K562 (cell line): ENCODE measurements around the gene RAB31. TPM values are rescaled to one million over a fixed set of nuclear protein-coding genes. Genes with fewer than 3 reads are reported as not detected.

Source experiments
- SNIP1 ChIP-seq: fragments of 450-650 bp; IDR thresholded peaks from 2 replicates; pipeline ENCODE4 v1.7.1; 2017; ENCODE audit warnings: low read depth, mild to moderate bottlenecking
- TAF15 ChIP-seq: fragments of 200-400 bp; formaldehyde crosslinking; IDR thresholded peaks from 2 replicates; pipeline ENCODE4 v1.6.1; 2017; ENCODE audit warnings: mild to moderate bottlenecking, low read depth, low read length, moderate library complexity
- ZNF12 ChIP-seq: sonication (generic); formaldehyde crosslinking; IDR thresholded peaks from 2 replicates; pipeline ENCODE4 v1.4.0; 2020; ENCODE audit warnings: mild to moderate bottlenecking, missing genetic modification reagents
- ZNF76 ChIP-seq: fragments of 250-450 bp; sonication (Bioruptor Pico); IDR thresholded peaks from 2 replicates; pipeline ENCODE4 v1.4.0; 2020; ENCODE audit warnings: mild to moderate bottlenecking, moderate library complexity, borderline replicate concordance
- polyA plus RNA-seq, 8 experiments: library from polyadenylated mRNA; depleted of rRNA in 4 of 8; stranded (reverse) in 5 of 8; unstranded in 3 of 8; fragments of >200 nt; fragmentation: Nextera tagmentation in 2 of 8; fragmentation: Illumina TruSeq in 1 of 8; extraction: Ambion mirVana in 2 of 8; extraction: Trizol in 1 of 8; gene quantifications; 2 replicates each; pipeline versions ENCODE4 v1.2.1 to v1.2.3, GENCODE V29; 2011 to 2014; ENCODE audit warnings: inconsistent platforms in 1 of 8, missing spikeins in 1 of 8
- total RNA-seq, 7 experiments: library from RNA; depleted of rRNA in 6 of 7; stranded (reverse); fragments of >200 nt in 6 of 7; fragmentation: Illumina TruSeq in 2 of 7; extraction: Trizol in 2 of 7; gene quantifications; 2 replicates each; pipeline versions ENCODE4 v1.2.1 to v1.2.3, GENCODE V29; 2011 to 2021; ENCODE audit warnings: low replicate concordance in 1 of 7
- TF ChIP-seq, protein P1 (sequence below), 2 experiments: fragments of 450-650 bp; conservative IDR thresholded peaks; 2 replicates each; pipeline ENCODE4 v1.6.1; 2017; ENCODE audit warnings: mild to moderate bottlenecking in 2 of 2, moderate library complexity in 2 of 2
- TF ChIP-seq, protein P2 (sequence below), 2 experiments: fragments of 200-800 bp in 1 of 2; sonication (Bioruptor generic) in 1 of 2; sonication (generic) in 1 of 2; formaldehyde crosslinking in 1 of 2; IDR thresholded peaks in 1 of 2; conservative IDR thresholded peaks in 1 of 2; 2 replicates each; pipeline versions ENCODE4 v1.5.0 to v1.6.1; 2016 to 2020; ENCODE audit warnings: missing compliant biosample characterization in 1 of 2, missing genetic modification characterization in 1 of 2, missing genetic modification reagents in 1 of 2
- TF ChIP-seq, protein P3 (sequence below): fragments of 450-650 bp; IDR thresholded peaks from 2 replicates; pipeline ENCODE4 v1.6.1; 2016; ENCODE audit warnings: mild to moderate bottlenecking, moderate library complexity

Gene RAB31
- total and polyA plus RNA-seq, 9 of the 15 experiments (the other 6 are each of a cell fraction or from before 2014, with no cell fraction given), result 20.7 to 70.4 (median 41.3) TPM

DNA sequence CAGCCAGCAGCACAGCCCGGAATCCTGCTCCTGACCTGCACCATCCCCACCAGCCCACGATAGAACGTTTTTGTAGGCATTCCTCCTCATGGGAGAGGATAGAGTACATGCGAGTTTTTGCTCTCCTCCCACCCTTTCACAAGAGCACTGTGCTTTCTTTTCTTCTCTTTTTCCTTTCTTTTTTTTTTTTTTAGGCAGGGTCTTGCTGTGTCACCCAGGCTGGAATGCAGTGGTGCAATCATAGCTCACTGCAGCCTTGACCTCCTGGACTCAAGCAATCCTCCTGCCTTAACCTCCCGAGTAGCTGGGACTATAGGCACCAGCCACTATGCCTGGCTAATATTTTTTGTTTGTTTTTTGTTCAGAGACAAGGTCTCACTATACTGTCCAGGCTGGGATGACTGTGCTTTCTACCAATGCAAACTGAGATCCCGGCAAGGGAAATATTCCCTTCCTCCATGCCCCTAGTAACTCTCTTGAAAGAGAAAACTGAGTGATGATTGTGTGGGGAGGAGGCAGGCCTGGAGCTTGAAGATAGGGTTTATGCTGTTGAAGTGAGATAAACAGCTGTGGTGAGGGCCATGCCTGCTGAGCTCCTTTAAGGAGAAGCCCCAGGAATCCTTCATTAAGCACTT is 95.1 kb downstream of the RAB31 start (continued):
- no peak for TF ChIP-seq TAF15
- TF ChIP-seq, protein P1, sequence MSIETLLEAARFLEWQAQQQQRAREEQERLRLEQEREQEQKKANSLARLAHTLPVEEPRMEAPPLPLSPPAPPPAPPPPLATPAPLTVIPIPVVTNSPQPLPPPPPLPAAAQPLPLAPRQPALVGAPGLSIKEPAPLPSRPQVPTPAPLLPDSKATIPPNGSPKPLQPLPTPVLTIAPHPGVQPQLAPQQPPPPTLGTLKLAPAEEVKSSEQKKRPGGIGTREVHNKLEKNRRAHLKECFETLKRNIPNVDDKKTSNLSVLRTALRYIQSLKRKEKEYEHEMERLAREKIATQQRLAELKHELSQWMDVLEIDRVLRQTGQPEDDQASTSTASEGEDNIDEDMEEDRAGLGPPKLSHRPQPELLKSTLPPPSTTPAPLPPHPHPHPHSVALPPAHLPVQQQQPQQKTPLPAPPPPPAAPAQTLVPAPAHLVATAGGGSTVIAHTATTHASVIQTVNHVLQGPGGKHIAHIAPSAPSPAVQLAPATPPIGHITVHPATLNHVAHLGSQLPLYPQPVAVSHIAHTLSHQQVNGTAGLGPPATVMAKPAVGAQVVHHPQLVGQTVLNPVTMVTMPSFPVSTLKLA (conservative IDR thresholded peaks at IDR 0.05), result peak; percentile 68 to 86; a peak in 3 of 4 replicates
- TF ChIP-seq, protein P2, sequence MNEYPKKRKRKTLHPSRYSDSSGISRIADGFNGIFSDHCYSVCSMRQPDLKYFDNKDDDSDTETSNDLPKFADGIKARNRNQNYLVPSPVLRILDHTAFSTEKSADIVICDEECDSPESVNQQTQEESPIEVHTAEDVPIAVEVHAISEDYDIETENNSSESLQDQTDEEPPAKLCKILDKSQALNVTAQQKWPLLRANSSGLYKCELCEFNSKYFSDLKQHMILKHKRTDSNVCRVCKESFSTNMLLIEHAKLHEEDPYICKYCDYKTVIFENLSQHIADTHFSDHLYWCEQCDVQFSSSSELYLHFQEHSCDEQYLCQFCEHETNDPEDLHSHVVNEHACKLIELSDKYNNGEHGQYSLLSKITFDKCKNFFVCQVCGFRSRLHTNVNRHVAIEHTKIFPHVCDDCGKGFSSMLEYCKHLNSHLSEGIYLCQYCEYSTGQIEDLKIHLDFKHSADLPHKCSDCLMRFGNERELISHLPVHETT (CRISPR knock-in tag; conservative IDR thresholded peaks at IDR 0.05 in 1 of 2, IDR thresholded peaks at IDR 0.05 in 1 of 2), result peak in 1 of 2 experiments; percentile 95; a peak in 2 of 4 replicates
- TF ChIP-seq, protein P3, sequence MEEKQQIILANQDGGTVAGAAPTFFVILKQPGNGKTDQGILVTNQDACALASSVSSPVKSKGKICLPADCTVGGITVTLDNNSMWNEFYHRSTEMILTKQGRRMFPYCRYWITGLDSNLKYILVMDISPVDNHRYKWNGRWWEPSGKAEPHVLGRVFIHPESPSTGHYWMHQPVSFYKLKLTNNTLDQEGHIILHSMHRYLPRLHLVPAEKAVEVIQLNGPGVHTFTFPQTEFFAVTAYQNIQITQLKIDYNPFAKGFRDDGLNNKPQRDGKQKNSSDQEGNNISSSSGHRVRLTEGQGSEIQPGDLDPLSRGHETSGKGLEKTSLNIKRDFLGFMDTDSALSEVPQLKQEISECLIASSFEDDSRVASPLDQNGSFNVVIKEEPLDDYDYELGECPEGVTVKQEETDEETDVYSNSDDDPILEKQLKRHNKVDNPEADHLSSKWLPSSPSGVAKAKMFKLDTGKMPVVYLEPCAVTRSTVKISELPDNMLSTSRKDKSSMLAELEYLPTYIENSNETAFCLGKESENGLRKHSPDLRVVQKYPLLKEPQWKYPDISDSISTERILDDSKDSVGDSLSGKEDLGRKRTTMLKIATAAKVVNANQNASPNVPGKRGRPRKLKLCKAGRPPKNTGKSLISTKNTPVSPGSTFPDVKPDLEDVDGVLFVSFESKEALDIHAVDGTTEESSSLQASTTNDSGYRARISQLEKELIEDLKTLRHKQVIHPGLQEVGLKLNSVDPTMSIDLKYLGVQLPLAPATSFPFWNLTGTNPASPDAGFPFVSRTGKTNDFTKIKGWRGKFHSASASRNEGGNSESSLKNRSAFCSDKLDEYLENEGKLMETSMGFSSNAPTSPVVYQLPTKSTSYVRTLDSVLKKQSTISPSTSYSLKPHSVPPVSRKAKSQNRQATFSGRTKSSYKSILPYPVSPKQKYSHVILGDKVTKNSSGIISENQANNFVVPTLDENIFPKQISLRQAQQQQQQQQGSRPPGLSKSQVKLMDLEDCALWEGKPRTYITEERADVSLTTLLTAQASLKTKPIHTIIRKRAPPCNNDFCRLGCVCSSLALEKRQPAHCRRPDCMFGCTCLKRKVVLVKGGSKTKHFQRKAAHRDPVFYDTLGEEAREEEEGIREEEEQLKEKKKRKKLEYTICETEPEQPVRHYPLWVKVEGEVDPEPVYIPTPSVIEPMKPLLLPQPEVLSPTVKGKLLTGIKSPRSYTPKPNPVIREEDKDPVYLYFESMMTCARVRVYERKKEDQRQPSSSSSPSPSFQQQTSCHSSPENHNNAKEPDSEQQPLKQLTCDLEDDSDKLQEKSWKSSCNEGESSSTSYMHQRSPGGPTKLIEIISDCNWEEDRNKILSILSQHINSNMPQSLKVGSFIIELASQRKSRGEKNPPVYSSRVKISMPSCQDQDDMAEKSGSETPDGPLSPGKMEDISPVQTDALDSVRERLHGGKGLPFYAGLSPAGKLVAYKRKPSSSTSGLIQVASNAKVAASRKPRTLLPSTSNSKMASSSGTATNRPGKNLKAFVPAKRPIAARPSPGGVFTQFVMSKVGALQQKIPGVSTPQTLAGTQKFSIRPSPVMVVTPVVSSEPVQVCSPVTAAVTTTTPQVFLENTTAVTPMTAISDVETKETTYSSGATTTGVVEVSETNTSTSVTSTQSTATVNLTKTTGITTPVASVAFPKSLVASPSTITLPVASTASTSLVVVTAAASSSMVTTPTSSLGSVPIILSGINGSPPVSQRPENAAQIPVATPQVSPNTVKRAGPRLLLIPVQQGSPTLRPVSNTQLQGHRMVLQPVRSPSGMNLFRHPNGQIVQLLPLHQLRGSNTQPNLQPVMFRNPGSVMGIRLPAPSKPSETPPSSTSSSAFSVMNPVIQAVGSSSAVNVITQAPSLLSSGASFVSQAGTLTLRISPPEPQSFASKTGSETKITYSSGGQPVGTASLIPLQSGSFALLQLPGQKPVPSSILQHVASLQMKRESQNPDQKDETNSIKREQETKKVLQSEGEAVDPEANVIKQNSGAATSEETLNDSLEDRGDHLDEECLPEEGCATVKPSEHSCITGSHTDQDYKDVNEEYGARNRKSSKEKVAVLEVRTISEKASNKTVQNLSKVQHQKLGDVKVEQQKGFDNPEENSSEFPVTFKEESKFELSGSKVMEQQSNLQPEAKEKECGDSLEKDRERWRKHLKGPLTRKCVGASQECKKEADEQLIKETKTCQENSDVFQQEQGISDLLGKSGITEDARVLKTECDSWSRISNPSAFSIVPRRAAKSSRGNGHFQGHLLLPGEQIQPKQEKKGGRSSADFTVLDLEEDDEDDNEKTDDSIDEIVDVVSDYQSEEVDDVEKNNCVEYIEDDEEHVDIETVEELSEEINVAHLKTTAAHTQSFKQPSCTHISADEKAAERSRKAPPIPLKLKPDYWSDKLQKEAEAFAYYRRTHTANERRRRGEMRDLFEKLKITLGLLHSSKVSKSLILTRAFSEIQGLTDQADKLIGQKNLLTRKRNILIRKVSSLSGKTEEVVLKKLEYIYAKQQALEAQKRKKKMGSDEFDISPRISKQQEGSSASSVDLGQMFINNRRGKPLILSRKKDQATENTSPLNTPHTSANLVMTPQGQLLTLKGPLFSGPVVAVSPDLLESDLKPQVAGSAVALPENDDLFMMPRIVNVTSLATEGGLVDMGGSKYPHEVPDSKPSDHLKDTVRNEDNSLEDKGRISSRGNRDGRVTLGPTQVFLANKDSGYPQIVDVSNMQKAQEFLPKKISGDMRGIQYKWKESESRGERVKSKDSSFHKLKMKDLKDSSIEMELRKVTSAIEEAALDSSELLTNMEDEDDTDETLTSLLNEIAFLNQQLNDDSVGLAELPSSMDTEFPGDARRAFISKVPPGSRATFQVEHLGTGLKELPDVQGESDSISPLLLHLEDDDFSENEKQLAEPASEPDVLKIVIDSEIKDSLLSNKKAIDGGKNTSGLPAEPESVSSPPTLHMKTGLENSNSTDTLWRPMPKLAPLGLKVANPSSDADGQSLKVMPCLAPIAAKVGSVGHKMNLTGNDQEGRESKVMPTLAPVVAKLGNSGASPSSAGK, result no peak
- TF ChIP-seq ZNF12, result peak; percentile 94
- no peak for TF ChIP-seq ZNF76
- TF ChIP-seq SNIP1, result no peak
